Stomach smooth muscle (tissue), 2 donors: ENCODE results near the gene BLVRB.
A peak's percentile ranks its signal among the peaks of the same experiment; 100 is the strongest.
"Not testable (repeated sequence)": the region's sequence is repeated elsewhere in the genome, so short reads cannot be mapped to it uniquely, and the experiment has no call there.

Experiments used
- H3K27ac ChIP-seq: one replicate; pipeline ENCODE4 v1.7.0; 2013; ENCODE audit warnings: mild to moderate bottlenecking, low read length, inconsistent platforms
- H3K27me3 ChIP-seq, 2 donors: one replicate each; pipeline ENCODE4 v1.7.0; 2013; ENCODE audit warnings: low read length in 2 of 2; ENCODE audit not compliant: insufficient read depth in 2 of 2, control insufficient read depth in 1 of 2
- H3K36me3 ChIP-seq, 2 donors: one replicate each; pipeline ENCODE4 v1.7.0; 2013; ENCODE audit warnings: low read length in 2 of 2; ENCODE audit not compliant: control insufficient read depth in 2 of 2, insufficient read depth in 2 of 2
- H3K4me1 ChIP-seq: one replicate; pipeline ENCODE4 v1.7.0; 2013; ENCODE audit warnings: low read length; ENCODE audit not compliant: control insufficient read depth, insufficient read depth
- H3K4me3 ChIP-seq, 2 donors: one replicate each; pipeline ENCODE4 v1.7.0; 2013; ENCODE audit warnings: low read length in 2 of 2
- H3K9ac ChIP-seq, 2 donors: one replicate each; pipeline ENCODE4 v1.7.0; 2013; ENCODE audit warnings: low read length in 2 of 2, mild to moderate bottlenecking in 1 of 2
- H3K9me3 ChIP-seq, 2 donors: one replicate each; pipeline ENCODE4 v1.7.0; 2013; ENCODE audit warnings: low read length in 2 of 2; ENCODE audit not compliant: control insufficient read depth in 2 of 2
- donor health status: healthy.
- donor health status: Pancreatic carcinoma.

Gene BLVRB

DNA sequence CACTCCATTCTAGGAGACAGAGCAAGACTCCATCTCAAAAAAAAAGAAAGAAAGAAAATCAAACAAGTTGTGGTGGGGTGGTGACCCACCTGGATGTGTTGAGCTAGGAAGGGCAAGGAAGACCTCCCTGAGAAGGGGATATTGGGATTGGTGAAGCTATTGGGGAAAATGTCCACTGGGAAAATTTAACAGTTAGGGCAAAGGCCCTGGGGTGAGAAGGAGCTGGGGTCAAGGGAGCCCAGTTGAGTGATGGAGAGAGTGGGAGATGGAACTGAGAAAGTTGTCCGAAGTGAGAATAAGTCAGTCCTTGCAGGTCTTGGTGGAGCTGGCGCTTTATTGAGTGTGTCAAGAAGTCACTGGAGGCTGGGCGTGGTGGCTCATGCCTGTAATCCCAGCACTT lies 27.3 kb downstream of the BLVRB start:
- Histone ChIP-seq H3K4me3 (no peak overlapping the region), H3K27ac (no peak overlapping the region), H3K36me3 (peaks cover 16 to 22% of the 10 kb centered on the region in 2 donors), H3K4me1 (peaks cover 32% of the 10 kb centered on the region), H3K9ac (no peak overlapping the region), H3K27me3 (no peaks in the 10 kb centered on the region), H3K9me3 (no peaks in the 10 kb centered on the region)

DNA sequence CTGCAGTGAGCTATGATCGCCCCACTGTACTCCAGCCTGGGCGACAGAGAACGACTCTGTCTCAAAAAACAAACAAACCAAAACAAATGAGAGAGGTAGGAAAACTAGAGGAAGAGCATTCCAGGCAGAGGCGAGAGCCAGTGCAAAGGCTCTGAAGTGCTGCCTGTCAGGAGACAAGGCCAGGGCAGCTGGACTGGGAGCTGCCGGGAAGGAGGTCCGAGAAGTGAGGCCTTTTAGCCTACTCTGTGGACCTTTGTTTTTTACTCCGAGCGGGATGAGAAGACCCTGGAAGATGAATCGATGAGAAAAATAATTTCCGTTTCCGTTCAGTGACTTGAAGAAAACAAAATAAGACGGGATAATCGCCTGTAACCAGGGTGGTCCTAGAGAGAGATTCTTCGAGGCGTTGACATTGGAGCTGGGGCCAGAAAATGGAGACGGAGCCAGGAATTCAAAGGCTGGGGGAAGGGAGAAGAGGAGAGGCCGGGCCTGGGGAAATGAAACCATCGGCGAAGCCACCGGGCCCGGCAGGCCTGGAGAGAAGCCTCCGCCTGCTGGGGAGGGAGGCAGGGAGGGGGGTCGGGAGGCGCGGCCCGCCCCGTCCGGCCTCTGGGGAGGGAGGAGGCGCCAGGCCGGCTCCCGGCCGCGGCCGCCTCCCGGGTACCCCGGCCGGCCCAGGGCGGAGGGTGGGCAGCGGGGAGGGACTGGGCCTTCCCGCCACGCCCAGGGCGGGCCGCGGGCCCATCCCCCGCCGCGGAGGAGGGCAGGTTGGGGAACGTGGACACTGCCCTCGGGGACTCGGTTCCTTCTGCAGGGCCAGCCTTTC lies 31.9 kb downstream of the BLVRB start:
- peak overlapping the region; percentile 92 to 98 for H3K9ac ChIP-seq
- peak overlapping the region; percentile 98 for H3K27ac ChIP-seq
- H3K36me3 ChIP-seq: no peaks in the 10 kb centered on the region
- peak overlapping the region; percentile 73 to 81 for H3K4me3 ChIP-seq
- no peaks in the 10 kb centered on the region for H3K27me3 ChIP-seq
- H3K9me3 ChIP-seq: no peaks in the 10 kb centered on the region
- peaks cover 21% of the 10 kb centered on the region for H3K4me1 ChIP-seq

DNA sequence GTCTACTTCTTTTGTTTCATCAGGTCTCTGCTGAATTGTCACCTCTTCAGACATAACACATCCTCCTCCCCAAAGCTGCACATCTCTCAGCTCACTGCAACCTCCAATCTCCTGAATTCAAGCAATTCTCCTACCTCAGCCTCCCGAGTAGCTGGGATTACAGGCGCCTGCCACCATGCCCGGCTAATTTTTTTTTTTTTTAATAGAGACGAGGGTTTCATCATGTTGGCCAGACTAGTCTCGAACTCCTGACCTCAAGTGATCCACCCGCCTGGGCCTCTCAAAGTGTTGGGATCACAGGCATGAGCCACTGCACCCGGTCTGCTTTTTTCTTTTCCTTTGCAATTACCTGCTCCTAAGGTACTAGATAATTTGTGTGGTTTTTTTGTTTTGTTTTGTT lies 32.8 kb downstream of the BLVRB start:
- not testable (repeated sequence) for H3K27me3 ChIP-seq, H3K36me3 ChIP-seq, H3K9me3 ChIP-seq
- Histone ChIP-seq H3K4me3 (peak overlapping the region; percentile 73 to 81), H3K4me1 (peaks cover 21% of the 10 kb centered on the region), H3K9ac (peak overlapping the region; percentile 92 to 98), H3K27ac (peak overlapping the region; percentile 98)

DNA sequence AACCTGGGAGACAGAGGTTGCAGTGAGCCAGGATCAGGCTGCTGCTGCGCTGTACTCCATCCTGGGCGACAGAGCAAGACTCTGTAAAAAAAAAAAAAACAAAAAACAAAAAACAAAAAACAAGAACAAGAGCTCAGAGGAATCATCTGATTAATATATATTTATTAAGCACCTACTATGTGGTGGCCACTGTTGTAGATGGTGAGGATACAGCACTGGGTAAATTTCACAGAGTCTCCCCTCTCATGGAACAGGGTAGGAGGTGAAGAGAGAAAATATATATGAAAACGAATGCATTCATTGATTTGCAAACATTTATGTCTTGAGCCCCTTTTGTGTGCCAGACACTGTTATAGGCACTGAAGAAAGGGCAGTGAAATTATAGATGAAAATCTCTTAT lies 33.8 kb downstream of the BLVRB start:
- H3K4me3 ChIP-seq: no peak overlapping the region
- H3K9me3 ChIP-seq: no peaks in the 10 kb centered on the region
- no peak overlapping the region for H3K27ac ChIP-seq
- no peak overlapping the region for H3K9ac ChIP-seq
- peaks cover 21% of the 10 kb centered on the region for H3K4me1 ChIP-seq
- no peaks in the 10 kb centered on the region for H3K27me3 ChIP-seq
- H3K36me3 ChIP-seq: no peaks in the 10 kb centered on the region

DNA sequence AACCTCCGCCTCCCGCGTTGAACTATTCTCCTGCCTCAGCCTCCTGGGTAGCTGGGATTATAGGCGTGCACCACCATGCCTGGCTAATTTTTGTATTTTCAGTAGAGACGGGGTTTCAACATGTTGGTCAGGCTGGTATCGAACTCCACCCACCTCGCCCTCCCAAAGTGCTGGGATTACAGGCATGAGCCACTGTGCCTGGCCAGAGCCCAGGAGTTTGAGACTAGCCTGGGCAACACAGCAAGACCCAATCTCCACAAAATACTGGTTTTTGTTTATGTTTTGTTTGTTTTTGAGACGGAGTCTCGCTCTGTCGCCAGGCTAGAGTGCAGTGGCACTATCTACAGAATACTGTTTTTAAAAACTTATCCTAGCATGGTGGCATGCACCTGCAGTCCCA lies 35.3 kb downstream of the BLVRB start:
- not testable (repeated sequence) for H3K9me3 ChIP-seq, H3K36me3 ChIP-seq

DNA sequence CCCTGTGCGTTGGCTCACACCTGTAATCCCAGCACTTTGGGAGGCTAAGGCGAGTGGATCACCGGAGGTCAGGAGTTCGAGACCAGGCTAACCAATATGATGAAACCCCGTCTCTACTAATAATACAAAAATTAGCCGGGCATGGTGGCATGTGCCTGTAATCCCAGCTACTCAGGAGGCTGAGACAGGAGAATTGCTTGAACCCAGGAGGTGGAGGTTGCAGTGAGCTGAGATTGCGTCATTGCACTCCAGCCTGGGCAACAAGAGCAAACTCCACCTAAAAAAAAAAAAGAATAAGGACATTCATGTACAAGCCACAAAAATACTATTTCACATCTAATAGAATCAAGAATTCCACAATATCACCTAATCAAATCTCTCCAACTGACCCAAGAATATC lies 37.3 kb downstream of the BLVRB start:
- H3K9ac ChIP-seq, H3K9me3 ChIP-seq, H3K4me3 ChIP-seq, H3K27me3 ChIP-seq, H3K36me3 ChIP-seq, H3K27ac ChIP-seq: not testable (repeated sequence)
- peaks cover 28% of the 10 kb centered on the region for H3K4me1 ChIP-seq

More for the DNA sequence above, 35.3 kb downstream of the BLVRB start:
- not testable (repeated sequence) for H3K4me3 ChIP-seq, H3K27ac ChIP-seq, H3K9ac ChIP-seq, H3K27me3 ChIP-seq
- peaks cover 25% of the 10 kb centered on the region for H3K4me1 ChIP-seq

DNA sequence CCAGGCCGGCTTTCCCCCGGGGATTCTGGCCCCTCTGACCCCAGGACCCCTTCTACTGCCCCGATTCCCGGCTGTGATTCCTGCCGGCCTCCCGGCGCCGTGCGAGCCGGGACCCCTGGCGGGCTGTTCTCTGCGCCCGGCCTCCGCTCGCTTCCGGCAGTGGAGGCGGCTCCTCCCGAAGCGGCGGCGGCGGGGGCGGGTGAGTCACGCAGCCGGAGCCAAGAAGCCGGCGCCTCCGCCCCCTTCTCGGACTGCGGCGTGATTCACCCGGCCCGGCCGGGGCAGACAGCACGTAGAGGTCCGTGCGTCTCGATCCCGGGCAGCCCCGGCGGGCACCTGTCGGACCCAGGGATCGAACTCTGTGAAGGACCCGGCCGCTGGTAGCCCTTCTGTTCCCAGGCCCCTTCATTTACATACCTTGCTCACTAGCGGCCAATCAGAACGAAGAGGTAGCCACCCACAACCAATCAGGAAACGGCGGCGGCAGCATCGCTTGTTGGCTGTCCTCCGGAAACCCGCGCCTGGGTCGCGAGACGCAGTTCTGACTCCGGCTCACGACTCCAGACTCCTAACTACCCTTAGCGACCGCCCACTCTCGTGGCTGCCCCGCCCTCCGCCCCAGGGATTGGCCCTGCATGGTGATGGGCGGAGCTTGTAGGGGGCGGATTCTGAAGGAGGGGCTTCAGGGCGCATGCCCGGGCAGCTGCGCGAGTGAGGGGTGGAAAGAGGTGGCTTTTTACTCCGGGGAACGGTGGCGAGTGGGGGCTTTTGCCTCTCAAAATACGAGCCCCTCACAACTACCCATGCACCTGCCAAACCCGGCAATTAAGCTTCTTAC lies 39.9 kb downstream of the BLVRB start, which contains the start of gene SERTAD1:
Gene SERTAD1, minus strand, starts transcription at position 543 of the 838 bp plus-strand sequence. CDS start 2,446 bp downstream, outside the sequence.
- peaks cover 9 to 13% of the 10 kb centered on the region in 2 donors for H3K36me3 ChIP-seq
- peak within 1 kb of the TSS; percentile 97 for H3K27ac ChIP-seq
- no peaks in the 10 kb centered on the region for H3K27me3 ChIP-seq
- H3K4me3 ChIP-seq: peak within 1 kb of the TSS; percentile 93 to 95
- no peaks in the 10 kb centered on the region for H3K9me3 ChIP-seq
- peak within 1 kb of the TSS; percentile 94 to 95 for H3K9ac ChIP-seq
- peaks cover 39% of the 10 kb centered on the region for H3K4me1 ChIP-seq

DNA sequence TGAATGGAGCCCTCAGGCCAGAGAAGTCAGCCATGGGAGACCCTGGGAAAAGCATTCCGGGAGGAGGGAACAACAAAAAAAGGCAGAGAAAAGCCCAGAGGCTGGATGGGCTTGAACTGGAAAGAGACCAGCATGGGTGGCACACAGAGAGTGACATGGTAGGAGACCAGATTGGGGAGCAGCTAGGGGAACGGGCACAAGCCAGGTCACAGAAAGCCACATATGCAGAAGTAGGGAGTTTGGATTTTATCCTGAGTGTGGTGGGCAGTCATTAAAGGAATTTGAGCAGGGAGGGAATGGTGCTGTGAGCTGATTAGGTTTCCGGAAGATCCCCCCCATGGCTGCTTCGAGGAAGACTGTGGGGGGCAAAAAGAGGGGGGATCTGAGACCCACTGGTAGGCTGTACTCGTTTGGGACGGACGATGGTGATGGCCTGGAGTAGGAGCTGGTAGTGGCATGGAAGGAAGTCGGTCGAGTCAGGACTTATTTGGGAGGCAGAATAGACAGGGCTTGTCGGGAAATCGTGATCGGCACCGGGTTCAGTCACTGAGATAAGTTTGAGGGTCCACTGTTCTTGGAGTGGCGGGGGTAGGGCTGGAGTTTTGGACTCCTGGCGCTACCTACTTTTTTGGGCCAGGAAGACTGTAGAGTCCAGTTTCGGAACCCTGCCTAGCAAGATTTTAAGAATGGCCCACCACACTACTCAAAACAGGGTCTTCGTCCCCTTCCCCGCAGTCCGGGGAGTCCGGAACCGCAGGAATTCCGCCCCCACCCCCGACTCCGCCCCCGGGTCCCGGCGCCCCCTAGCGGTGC lies 40.7 kb downstream of the BLVRB start:
- Histone ChIP-seq H3K36me3 (peaks cover 9 to 13% of the 10 kb centered on the region in 2 donors), H3K27ac (peak overlapping the region; percentile 97), H3K9me3 (no peaks in the 10 kb centered on the region), H3K4me1 (peaks cover 39% of the 10 kb centered on the region), H3K27me3 (no peaks in the 10 kb centered on the region), H3K9ac (peak overlapping the region; percentile 94 to 95), H3K4me3 (peak overlapping the region; percentile 93 to 95)

DNA sequence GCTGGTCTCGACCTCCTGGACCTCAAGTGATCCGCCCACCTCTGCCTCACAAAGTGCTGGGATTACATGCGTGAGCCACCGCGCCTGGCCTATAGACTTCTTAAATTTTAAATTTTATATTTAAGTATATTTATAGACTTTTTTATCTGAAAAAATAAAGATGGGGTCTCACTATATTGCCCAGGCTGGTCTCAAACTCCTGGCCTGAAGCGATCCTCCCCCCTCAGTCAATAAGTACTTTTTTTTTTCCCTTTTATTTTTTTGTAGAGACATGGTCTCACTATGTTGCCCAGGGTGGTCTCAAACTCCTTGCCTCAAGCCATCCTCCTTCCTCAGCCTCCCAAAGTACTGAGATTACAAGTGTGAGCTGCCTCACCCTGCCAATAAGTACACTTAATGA lies 41.6 kb downstream of the BLVRB start:
- Histone ChIP-seq H3K9me3 (no peaks in the 10 kb centered on the region), H3K27me3 (no peaks in the 10 kb centered on the region), H3K4me1 (peaks cover 39% of the 10 kb centered on the region), H3K9ac (no peak overlapping the region), H3K27ac (no peak overlapping the region), H3K36me3 (peaks cover 9 to 13% of the 10 kb centered on the region in 2 donors), H3K4me3 (no peak overlapping the region)
